GM23338 (cell line): ENCODE measurements around the gene CHTF8. TPM values are rescaled to one million over a fixed set of nuclear protein-coding genes. Genes with fewer than 3 reads are reported as not detected.
"Not testable (repeated sequence)": the region's sequence is repeated elsewhere in the genome, so short reads cannot be mapped to it uniquely, and the experiment has no call there.

Source experiments
- ATAC-seq: fragments of 200-7000 bp; cut with Tn5 transposase; 3 replicates; pipeline ENCODE4 v1.9.1; 2020
- DNase-seq: peaks from one replicate; pipeline ENCODE4 v3.0.0-alpha.2; 2015; ENCODE audit warnings: low spot score
- H2AFZ ChIP-seq: fragments of 200-600 bp; sonication (generic); 2 replicates; pipeline ENCODE4 v1.8.0; 2016; ENCODE audit warnings: antibody characterized with exemption, mild to moderate bottlenecking, moderate library complexity
- H3F3A ChIP-seq: fragments of 200-600 bp; sonication (generic); replicated peaks from 2 replicates; pipeline ENCODE4 v1.8.0; 2017; ENCODE audit warnings: antibody characterized with exemption, mixed run types, low read depth
- H3K27ac ChIP-seq: fragments of 200-600 bp; sonication (generic); 2 replicates; pipeline ENCODE4 v1.6.1; 2016; ENCODE audit warnings: low read depth
- H3K27me3 ChIP-seq: fragments of 200-600 bp; sonication (generic); 2 replicates; pipeline ENCODE4 v1.8.0; 2016; ENCODE audit warnings: mild to moderate bottlenecking, mixed run types, moderate library complexity; ENCODE audit not compliant: insufficient read depth
- H3K36me3 ChIP-seq: fragments of 200-600 bp; sonication (generic); 2 replicates; pipeline ENCODE4 v1.8.0; 2016; ENCODE audit warnings: mild to moderate bottlenecking; ENCODE audit not compliant: insufficient read depth
- H3K4me1 ChIP-seq: fragments of 200-600 bp; sonication (generic); 2 replicates; pipeline ENCODE4 v1.8.0; 2016; ENCODE audit warnings: mild to moderate bottlenecking, moderate library complexity; ENCODE audit not compliant: insufficient read depth
- H3K4me2 ChIP-seq: fragments of 200-600 bp; sonication (generic); 2 replicates; pipeline ENCODE4 v1.7.1; 2017; ENCODE audit warnings: mixed run types
- H3K4me3 ChIP-seq: fragments of 200-600 bp; sonication (generic); 2 replicates; pipeline ENCODE4 v1.6.1; 2016; ENCODE audit warnings: mixed run types
- H3K79me2 ChIP-seq: fragments of 200-600 bp; sonication (generic); replicated peaks from 2 replicates; pipeline ENCODE4 v1.8.0; 2017; ENCODE audit warnings: mild to moderate bottlenecking; ENCODE audit not compliant: insufficient read depth
- H3K9me2 ChIP-seq: fragments of 200-600 bp; sonication (generic); 2 replicates; pipeline ENCODE4 v1.8.0; 2017; ENCODE audit not compliant: insufficient read depth
- H4K20me1 ChIP-seq: fragments of 200-600 bp; sonication (generic); replicated peaks from 2 replicates; pipeline ENCODE4 v1.8.0; 2017; ENCODE audit warnings: mild to moderate bottlenecking; ENCODE audit not compliant: insufficient read depth
- H3K27ac Mint-ChIP-seq: 2 replicates; pipeline ENCODE4 v1.8.0; 2020; ENCODE audit warnings: inconsistent platforms, mild to moderate bottlenecking, moderate library complexity, mixed read lengths
- H3K27me3 Mint-ChIP-seq: 3 replicates; pipeline ENCODE4 v1.8.0; 2022; ENCODE audit warnings: low read depth, mild to moderate bottlenecking, moderate library complexity, mixed read lengths, inconsistent platforms; ENCODE audit not compliant: insufficient read depth, poor library complexity
- H3K36me3 Mint-ChIP-seq: 3 replicates; pipeline ENCODE4 v1.8.0; 2021; ENCODE audit warnings: low read depth, mild to moderate bottlenecking, inconsistent platforms, moderate library complexity, mixed read lengths
- H3K4me1 Mint-ChIP-seq: 3 replicates; pipeline ENCODE4 v1.8.0; 2020; ENCODE audit warnings: mild to moderate bottlenecking, inconsistent platforms, mixed read lengths
- H3K4me3 Mint-ChIP-seq: 3 replicates; pipeline ENCODE4 v1.8.0; 2021; ENCODE audit warnings: moderate library complexity, mild to moderate bottlenecking, inconsistent platforms, mixed read lengths
- H3K9me3 Mint-ChIP-seq: 3 replicates; pipeline ENCODE4 v1.8.0; 2020; ENCODE audit warnings: moderate library complexity, mild to moderate bottlenecking, inconsistent platforms, mixed read lengths
- JUNB ChIP-seq: IDR thresholded peaks from one replicate; pipeline ENCODE4 v1.6.1; 2016; ENCODE audit warnings: antibody characterized with exemption; ENCODE audit not compliant: unreplicated experiment
- POLR2AphosphoS5 ChIP-seq: IDR thresholded peaks from 2 replicates; pipeline ENCODE4 v1.6.1; 2016; ENCODE audit warnings: antibody characterized with exemption, low read depth
- ZNF114 ChIP-seq: fragments of 250-450 bp; sonication (Bioruptor Pico); IDR thresholded peaks from 2 replicates; pipeline ENCODE4 v1.5.0; 2020; ENCODE audit warnings: mild to moderate bottlenecking, moderate library complexity
- ZNF331 ChIP-seq: fragments of 250-450 bp; sonication (Bioruptor Pico); IDR thresholded peaks from 2 replicates; pipeline ENCODE4 v1.5.0; 2020; ENCODE audit warnings: low read depth, mild to moderate bottlenecking, moderate library complexity
- polyA plus RNA-seq: library from polyadenylated mRNA; unstranded; fragments of >200 nt; fragmentation: Nextera tagmentation; extraction: Ambion mirVana; gene quantifications from 2 replicates; pipeline ENCODE4 v1.2.1, GENCODE V29; 2016
- total RNA-seq: library from RNA; depleted of rRNA; stranded (reverse); fragments of >200 nt; shearing (Covaris generic); gene quantifications from 2 replicates; pipeline ENCODE4 v1.2.3, GENCODE V29; 2014
- TF ChIP-seq, protein P1 (sequence below): fragments of 250-450 bp; sonication (Bioruptor Pico); IDR thresholded peaks from 2 replicates; pipeline ENCODE4 v1.5.0; 2020; ENCODE audit warnings: mild to moderate bottlenecking, moderate library complexity
- TF ChIP-seq, protein P2 (sequence below): IDR thresholded peaks from 2 replicates; pipeline ENCODE4 v1.6.1; 2016; ENCODE audit warnings: antibody characterized with exemption
- TF ChIP-seq, protein P3 (sequence below), 2 experiments: fragments of 200-600 bp in 1 of 2; sonication (generic) in 1 of 2; conservative IDR thresholded peaks; 2 replicates each; pipeline versions ENCODE4 v1.5.1 to v1.6.1; 2016 to 2017; ENCODE audit warnings: antibody characterized with exemption in 2 of 2, low read depth in 2 of 2, mild to moderate bottlenecking in 2 of 2, moderate library complexity in 1 of 2
- TF ChIP-seq, protein P4 (sequence below): IDR thresholded peaks from one replicate; pipeline ENCODE4 v1.6.1; 2018; ENCODE audit warnings: antibody characterized with exemption; ENCODE audit not compliant: unreplicated experiment

Gene CHTF8
- total and polyA plus RNA-seq, 2 experiments from 2014 or later, result 24.4 to 155 TPM

DNA sequence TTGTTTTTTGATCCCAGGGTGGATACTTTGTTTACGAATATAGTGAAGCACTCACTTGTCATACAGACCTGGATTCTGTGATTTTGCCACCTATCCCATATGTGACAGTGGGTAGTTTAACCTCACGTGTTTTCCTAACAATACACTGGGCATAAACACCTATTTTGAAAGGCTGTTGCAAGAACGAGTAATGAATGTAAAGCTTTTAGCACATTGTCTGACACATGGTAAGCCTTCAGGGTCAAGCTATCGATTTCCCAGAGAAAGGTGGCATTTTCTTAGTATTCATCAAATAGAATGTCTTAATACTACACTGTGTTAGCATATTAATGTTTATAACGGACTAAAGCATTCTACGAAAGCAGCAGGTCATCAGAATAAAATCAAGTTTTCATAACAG lies 1.9 kb downstream of the CHTF8 start (continued):
- TF ChIP-seq, protein P1, sequence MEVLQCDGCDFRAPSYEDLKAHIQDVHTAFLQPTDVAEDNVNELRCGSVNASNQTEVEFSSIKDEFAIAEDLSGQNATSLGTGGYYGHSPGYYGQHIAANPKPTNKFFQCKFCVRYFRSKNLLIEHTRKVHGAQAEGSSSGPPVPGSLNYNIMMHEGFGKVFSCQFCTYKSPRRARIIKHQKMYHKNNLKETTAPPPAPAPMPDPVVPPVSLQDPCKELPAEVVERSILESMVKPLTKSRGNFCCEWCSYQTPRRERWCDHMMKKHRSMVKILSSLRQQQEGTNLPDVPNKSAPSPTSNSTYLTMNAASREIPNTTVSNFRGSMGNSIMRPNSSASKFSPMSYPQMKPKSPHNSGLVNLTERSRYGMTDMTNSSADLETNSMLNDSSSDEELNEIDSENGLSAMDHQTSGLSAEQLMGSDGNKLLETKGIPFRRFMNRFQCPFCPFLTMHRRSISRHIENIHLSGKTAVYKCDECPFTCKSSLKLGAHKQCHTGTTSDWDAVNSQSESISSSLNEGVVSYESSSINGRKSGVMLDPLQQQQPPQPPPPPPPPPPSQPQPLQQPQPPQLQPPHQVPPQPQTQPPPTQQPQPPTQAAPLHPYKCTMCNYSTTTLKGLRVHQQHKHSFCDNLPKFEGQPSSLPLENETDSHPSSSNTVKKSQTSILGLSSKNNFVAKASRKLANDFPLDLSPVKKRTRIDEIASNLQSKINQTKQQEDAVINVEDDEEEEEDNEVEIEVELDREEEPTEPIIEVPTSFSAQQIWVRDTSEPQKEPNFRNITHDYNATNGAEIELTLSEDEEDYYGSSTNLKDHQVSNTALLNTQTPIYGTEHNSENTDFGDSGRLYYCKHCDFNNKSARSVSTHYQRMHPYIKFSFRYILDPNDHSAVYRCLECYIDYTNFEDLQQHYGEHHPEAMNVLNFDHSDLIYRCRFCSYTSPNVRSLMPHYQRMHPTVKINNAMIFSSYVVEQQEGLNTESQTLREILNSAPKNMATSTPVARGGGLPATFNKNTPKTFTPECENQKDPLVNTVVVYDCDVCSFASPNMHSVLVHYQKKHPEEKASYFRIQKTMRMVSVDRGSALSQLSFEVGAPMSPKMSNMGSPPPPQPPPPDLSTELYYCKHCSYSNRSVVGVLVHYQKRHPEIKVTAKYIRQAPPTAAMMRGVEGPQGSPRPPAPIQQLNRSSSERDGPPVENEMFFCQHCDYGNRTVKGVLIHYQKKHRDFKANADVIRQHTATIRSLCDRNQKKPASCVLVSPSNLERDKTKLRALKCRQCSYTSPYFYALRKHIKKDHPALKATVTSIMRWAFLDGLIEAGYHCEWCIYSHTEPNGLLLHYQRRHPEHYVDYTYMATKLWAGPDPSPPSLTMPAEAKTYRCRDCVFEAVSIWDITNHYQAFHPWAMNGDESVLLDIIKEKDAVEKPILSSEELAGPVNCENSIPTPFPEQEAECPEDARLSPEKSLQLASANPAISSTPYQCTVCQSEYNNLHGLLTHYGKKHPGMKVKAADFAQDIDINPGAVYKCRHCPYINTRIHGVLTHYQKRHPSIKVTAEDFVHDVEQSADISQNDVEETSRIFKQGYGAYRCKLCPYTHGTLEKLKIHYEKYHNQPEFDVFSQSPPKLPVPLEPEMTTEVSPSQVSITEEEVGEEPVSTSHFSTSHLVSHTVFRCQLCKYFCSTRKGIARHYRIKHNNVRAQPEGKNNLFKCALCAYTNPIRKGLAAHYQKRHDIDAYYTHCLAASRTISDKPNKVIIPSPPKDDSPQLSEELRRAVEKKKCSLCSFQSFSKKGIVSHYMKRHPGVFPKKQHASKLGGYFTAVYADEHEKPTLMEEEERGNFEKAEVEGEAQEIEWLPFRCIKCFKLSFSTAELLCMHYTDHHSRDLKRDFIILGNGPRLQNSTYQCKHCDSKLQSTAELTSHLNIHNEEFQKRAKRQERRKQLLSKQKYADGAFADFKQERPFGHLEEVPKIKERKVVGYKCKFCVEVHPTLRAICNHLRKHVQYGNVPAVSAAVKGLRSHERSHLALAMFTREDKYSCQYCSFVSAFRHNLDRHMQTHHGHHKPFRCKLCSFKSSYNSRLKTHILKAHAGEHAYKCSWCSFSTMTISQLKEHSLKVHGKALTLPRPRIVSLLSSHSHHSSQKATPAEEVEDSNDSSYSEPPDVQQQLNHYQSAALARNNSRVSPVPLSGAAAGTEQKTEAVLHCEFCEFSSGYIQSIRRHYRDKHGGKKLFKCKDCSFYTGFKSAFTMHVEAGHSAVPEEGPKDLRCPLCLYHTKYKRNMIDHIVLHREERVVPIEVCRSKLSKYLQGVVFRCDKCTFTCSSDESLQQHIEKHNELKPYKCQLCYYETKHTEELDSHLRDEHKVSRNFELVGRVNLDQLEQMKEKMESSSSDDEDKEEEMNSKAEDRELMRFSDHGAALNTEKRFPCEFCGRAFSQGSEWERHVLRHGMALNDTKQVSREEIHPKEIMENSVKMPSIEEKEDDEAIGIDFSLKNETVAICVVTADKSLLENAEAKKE, result no peak
- no peak for TF ChIP-seq JUNB
- TF ChIP-seq ZNF331 (CRISPR knock-in tag), result no peak

DNA sequence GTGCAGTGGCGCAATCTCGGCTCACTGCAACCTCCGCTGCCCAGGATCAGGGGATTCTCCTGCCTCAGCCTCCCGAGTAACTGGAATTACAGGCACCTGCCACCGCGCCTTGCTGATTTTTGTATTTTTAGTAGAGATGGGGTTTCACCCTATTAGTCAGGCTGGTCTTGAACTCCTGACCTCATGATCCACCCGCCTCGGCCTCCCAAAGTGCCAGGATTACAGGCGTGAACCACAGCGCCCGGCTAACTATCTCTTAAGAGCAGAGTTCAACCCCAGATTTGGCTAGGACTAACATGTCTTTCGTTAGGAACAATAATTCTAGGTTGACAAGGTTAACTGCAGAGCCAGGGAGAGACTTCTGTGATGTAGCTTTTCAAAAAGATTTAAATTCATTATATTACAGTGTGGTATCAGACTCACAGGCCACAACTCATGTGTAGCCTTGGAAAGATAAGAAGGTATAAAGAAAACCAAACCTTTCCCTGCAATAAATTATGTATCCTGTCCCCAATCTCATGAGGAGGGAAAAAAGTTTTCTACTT lies 4.3 kb downstream of the CHTF8 start:
- peaks cover 25% of the 10 kb centered on the region for H4K20me1 ChIP-seq
- H3K4me1 ChIP-seq, result peaks cover 9% of the 10 kb centered on the region
- H3K9me2 ChIP-seq, result no peaks in the 10 kb centered on the region
- Mint-ChIP-seq H3K27me3 (peaks cover 10% of the 10 kb centered on the region), H3K4me3 (no peak overlapping the region), H3K9me3 (no peaks in the 10 kb centered on the region), H3K4me1 (peaks cover 21% of the 10 kb centered on the region), H3K27ac (no peak overlapping the region), H3K36me3 (peaks cover 38% of the 10 kb centered on the region)
- no peak overlapping the region for H3K4me2 ChIP-seq
- no peaks in the 10 kb centered on the region for H3K27me3 ChIP-seq
- H2AFZ ChIP-seq, result no peak overlapping the region
- ATAC-seq (no peak), DNase-seq (no peak)
- H3K4me3 ChIP-seq, result no peak overlapping the region
- TF ChIP-seq, protein P2, sequence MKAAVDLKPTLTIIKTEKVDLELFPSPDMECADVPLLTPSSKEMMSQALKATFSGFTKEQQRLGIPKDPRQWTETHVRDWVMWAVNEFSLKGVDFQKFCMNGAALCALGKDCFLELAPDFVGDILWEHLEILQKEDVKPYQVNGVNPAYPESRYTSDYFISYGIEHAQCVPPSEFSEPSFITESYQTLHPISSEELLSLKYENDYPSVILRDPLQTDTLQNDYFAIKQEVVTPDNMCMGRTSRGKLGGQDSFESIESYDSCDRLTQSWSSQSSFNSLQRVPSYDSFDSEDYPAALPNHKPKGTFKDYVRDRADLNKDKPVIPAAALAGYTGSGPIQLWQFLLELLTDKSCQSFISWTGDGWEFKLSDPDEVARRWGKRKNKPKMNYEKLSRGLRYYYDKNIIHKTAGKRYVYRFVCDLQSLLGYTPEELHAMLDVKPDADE, result no peak
- TF ChIP-seq POLR2AphosphoS5, result no peak
- TF ChIP-seq, protein P3, sequence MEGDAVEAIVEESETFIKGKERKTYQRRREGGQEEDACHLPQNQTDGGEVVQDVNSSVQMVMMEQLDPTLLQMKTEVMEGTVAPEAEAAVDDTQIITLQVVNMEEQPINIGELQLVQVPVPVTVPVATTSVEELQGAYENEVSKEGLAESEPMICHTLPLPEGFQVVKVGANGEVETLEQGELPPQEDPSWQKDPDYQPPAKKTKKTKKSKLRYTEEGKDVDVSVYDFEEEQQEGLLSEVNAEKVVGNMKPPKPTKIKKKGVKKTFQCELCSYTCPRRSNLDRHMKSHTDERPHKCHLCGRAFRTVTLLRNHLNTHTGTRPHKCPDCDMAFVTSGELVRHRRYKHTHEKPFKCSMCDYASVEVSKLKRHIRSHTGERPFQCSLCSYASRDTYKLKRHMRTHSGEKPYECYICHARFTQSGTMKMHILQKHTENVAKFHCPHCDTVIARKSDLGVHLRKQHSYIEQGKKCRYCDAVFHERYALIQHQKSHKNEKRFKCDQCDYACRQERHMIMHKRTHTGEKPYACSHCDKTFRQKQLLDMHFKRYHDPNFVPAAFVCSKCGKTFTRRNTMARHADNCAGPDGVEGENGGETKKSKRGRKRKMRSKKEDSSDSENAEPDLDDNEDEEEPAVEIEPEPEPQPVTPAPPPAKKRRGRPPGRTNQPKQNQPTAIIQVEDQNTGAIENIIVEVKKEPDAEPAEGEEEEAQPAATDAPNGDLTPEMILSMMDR (conservative IDR thresholded peaks at IDR 0.05; ENCODE audit: low read depth in 2 of 2), result no peak
- TF ChIP-seq, protein P4, sequence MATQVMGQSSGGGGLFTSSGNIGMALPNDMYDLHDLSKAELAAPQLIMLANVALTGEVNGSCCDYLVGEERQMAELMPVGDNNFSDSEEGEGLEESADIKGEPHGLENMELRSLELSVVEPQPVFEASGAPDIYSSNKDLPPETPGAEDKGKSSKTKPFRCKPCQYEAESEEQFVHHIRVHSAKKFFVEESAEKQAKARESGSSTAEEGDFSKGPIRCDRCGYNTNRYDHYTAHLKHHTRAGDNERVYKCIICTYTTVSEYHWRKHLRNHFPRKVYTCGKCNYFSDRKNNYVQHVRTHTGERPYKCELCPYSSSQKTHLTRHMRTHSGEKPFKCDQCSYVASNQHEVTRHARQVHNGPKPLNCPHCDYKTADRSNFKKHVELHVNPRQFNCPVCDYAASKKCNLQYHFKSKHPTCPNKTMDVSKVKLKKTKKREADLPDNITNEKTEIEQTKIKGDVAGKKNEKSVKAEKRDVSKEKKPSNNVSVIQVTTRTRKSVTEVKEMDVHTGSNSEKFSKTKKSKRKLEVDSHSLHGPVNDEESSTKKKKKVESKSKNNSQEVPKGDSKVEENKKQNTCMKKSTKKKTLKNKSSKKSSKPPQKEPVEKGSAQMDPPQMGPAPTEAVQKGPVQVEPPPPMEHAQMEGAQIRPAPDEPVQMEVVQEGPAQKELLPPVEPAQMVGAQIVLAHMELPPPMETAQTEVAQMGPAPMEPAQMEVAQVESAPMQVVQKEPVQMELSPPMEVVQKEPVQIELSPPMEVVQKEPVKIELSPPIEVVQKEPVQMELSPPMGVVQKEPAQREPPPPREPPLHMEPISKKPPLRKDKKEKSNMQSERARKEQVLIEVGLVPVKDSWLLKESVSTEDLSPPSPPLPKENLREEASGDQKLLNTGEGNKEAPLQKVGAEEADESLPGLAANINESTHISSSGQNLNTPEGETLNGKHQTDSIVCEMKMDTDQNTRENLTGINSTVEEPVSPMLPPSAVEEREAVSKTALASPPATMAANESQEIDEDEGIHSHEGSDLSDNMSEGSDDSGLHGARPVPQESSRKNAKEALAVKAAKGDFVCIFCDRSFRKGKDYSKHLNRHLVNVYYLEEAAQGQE, result no peak
- no peak for TF ChIP-seq ZNF114 (CRISPR knock-in tag)
- no peak overlapping the region for H3K27ac ChIP-seq
- peaks cover 20% of the 10 kb centered on the region for H3F3A ChIP-seq
- peaks cover 82% of the 10 kb centered on the region for H3K79me2 ChIP-seq
- H3K36me3 ChIP-seq, result no peaks in the 10 kb centered on the region

DNA sequence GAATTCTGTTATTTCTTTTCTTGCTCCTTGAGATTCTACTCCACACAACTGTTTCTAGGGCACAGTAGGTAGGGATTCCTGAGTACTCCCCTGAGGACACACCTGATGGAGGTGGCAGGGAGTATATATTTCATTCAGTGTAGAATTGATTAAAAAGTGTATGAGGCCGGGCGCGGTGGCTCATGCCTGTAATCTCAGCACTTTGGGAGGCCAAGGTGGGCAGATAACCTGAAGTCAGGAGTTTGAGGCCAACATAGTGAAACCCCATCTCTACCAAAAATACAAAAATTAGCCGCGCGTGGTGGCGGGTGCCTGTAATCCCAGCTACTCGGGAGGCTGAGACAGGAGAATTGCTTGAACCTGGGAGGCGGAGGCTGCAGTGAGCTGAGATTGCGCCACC lies 5.6 kb downstream of the CHTF8 start:
- Histone ChIP-seq H4K20me1 (peaks cover 23% of the 10 kb centered on the region), H3K79me2 (peaks cover 79% of the 10 kb centered on the region), H3F3A (peaks cover 20% of the 10 kb centered on the region), H3K27ac (peak overlapping the region; percentile 1)
- H3K4me3 ChIP-seq, H3K36me3 ChIP-seq, H3K27me3 Mint-ChIP-seq, DNase-seq, H3K4me2 ChIP-seq, H3K9me2 ChIP-seq, H3K4me3 Mint-ChIP-seq, H3K27ac Mint-ChIP-seq, ATAC-seq, H3K4me1 ChIP-seq, H3K27me3 ChIP-seq, H2AFZ ChIP-seq, H3K9me3 Mint-ChIP-seq: not testable (repeated sequence)
- peaks cover 42% of the 10 kb centered on the region for H3K36me3 Mint-ChIP-seq
- peaks cover 17% of the 10 kb centered on the region for H3K4me1 Mint-ChIP-seq
